ENCODE results near the gene SEMA4G.

The SEMA4G gene, protein sequence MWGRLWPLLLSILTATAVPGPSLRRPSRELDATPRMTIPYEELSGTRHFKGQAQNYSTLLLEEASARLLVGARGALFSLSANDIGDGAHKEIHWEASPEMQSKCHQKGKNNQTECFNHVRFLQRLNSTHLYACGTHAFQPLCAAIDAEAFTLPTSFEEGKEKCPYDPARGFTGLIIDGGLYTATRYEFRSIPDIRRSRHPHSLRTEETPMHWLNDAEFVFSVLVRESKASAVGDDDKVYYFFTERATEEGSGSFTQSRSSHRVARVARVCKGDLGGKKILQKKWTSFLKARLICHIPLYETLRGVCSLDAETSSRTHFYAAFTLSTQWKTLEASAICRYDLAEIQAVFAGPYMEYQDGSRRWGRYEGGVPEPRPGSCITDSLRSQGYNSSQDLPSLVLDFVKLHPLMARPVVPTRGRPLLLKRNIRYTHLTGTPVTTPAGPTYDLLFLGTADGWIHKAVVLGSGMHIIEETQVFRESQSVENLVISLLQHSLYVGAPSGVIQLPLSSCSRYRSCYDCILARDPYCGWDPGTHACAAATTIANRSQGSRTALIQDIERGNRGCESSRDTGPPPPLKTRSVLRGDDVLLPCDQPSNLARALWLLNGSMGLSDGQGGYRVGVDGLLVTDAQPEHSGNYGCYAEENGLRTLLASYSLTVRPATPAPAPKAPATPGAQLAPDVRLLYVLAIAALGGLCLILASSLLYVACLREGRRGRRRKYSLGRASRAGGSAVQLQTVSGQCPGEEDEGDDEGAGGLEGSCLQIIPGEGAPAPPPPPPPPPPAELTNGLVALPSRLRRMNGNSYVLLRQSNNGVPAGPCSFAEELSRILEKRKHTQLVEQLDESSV

DNA sequence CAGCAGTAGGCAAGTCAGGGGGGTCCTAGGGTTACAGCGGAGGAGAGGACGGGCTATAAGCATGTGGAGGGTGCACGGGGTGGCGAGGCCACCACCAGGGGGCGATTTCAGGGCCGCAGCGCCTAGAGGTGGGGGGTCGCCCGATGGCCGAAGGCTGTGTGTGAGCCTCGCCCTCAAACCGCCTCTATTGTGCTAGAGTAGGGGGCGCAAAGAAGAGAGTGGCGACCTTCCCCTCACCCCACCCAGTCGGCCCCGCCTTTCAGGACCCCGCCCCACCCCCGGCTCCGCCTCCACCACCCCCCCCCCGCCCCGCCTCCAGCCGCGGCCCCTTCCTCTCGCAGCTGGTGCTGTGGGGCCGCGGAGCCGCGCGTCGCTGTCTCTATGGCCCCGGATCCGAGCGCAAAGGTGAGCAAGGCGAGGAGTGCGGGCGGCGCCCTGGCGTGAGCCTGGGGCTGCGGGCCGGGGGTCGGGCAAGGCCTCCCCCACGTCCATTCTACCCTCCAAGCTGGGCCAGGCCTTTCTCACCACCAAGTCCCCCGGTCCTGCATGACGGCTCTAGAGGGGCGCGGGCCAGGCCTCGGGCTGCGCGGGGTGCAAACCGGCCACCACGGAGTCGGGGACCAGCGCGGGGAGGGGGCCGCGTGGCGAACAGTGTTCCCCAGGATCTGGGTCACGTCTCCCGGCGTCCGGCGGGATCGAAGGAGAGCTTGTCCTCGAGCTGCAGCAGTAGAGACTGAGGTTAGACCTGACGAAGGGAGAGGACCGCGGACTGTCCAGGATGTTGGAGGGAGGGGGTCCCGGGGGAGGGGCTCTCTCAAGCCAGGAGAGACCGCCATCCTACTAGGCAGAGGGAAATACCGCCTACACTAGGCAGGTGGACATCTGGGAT, at the start of gene SEMA4G:
TSS of gene SEMA4G (plus strand) at position 318 of the 889 bp plus-strand sequence. CDS start 3,409 bp downstream, outside the sequence.
- Histone ChIP-seq H3K27me3 (ENCODE audit: control insufficient read depth in 1 of 2, insufficient read depth in 2 of 2, low read length in 2 of 2) (no peaks in the 10 kb centered on the region), H3K9ac (ENCODE audit: low read depth in 1 of 2, low read length in 2 of 2) (peak within 1 kb of the TSS; percentile 82 to 89), H3K27ac (ENCODE audit: low read depth, low read length) (peak within 1 kb of the TSS; percentile 69)

DNA sequence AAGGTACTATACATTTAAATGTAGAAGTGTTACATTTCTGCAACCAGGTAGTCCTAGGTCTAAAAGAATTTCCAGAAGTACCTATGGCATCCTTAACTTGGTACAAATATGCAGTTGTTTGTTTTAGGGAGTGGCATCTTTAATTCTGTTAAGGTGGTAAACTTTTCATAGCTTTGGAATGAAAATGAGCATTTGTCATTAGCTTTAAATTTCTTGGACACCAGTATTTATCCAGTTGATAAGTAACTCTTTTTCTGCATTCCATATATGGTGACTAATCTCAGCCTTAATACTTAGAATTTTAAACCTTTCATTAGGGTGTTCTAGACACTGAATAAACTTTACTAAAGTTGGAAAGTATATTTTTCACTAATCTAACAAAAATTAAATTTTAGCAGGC, 45.7 kb upstream of the SEMA4G start:
- Histone ChIP-seq H3K9me3 (ENCODE audit: control insufficient read depth in 1 of 2, low read length in 2 of 2) (no peaks in the 10 kb centered on the region), H3K27me3 (ENCODE audit: control insufficient read depth in 1 of 2, insufficient read depth in 2 of 2, low read length in 2 of 2) (no peaks in the 10 kb centered on the region), H3K36me3 (ENCODE audit: control insufficient read depth in 1 of 2, insufficient read depth in 2 of 2, low read length in 2 of 2) (peaks cover 36 to 65% of the 10 kb centered on the region in 2 donors), H3K9ac (ENCODE audit: low read depth in 1 of 2, low read length in 2 of 2) (no peak overlapping the region), H3K4me3 (ENCODE audit: low read depth in 1 of 2, low read length in 2 of 2) (no peak overlapping the region), H3K4me1 (ENCODE audit: control insufficient read depth in 1 of 2, insufficient read depth in 2 of 2, low read length in 2 of 2) (no peaks in the 10 kb centered on the region), H3K27ac (ENCODE audit: low read depth, low read length) (no peak overlapping the region)

More for the DNA sequence above, at the start of gene SEMA4G:
- Histone ChIP-seq H3K4me1 (ENCODE audit: control insufficient read depth in 1 of 2, insufficient read depth in 2 of 2, low read length in 2 of 2) (peaks cover 29 to 35% of the 10 kb centered on the region in 2 donors), H3K36me3 (ENCODE audit: control insufficient read depth in 1 of 2, insufficient read depth in 2 of 2, low read length in 2 of 2) (peaks cover 16 to 34% of the 10 kb centered on the region in 2 donors), H3K4me3 (ENCODE audit: low read depth in 1 of 2, low read length in 2 of 2) (peak within 1 kb of the TSS; percentile 79 to 84), H3K9me3 (ENCODE audit: control insufficient read depth in 1 of 2, low read length in 2 of 2) (no peaks in the 10 kb centered on the region)

DNA sequence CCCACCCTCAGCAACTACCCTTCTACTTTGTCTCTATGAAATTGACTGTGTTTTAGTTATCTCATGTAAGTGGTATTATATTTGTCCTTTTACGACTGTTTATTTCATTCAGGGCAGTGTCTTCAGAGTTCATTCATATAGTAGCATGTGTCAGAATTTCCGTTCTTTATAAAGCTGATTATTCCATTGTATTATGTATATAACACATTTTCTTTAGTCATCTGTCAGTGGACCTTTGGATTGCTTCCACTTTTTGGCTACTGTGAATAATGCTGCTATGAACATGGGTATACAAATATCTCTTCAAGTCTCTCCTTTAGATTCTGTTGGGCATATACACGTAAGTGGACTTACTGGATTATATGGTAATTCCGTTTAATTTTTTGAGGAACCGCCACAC, 42.0 kb upstream of the SEMA4G start:
- H3K36me3 ChIP-seq (ENCODE audit: control insufficient read depth in 1 of 2, insufficient read depth in 2 of 2, low read length in 2 of 2), result peaks cover 40 to 73% of the 10 kb centered on the region in 2 donors
- H3K4me1 ChIP-seq (ENCODE audit: control insufficient read depth in 1 of 2, insufficient read depth in 2 of 2, low read length in 2 of 2), result no peaks in the 10 kb centered on the region
- no peaks in the 10 kb centered on the region for H3K9me3 ChIP-seq (ENCODE audit: control insufficient read depth in 1 of 2, low read length in 2 of 2)
- H3K27ac ChIP-seq (ENCODE audit: low read depth, low read length), result no peak overlapping the region
- no peak overlapping the region for H3K4me3 ChIP-seq (ENCODE audit: low read depth in 1 of 2, low read length in 2 of 2)
- H3K9ac ChIP-seq (ENCODE audit: low read depth in 1 of 2, low read length in 2 of 2), result no peak overlapping the region
- no peaks in the 10 kb centered on the region for H3K27me3 ChIP-seq (ENCODE audit: control insufficient read depth in 1 of 2, insufficient read depth in 2 of 2, low read length in 2 of 2)

GRCh38 chr10:100928039-100928438, 41.3 kb upstream of the SEMA4G start:
- Histone ChIP-seq H3K27me3 (ENCODE audit: control insufficient read depth in 1 of 2, insufficient read depth in 2 of 2, low read length in 2 of 2) (no peaks in the 10 kb centered on the region), H3K9ac (ENCODE audit: low read depth in 1 of 2, low read length in 2 of 2) (no peak overlapping the region), H3K4me1 (ENCODE audit: control insufficient read depth in 1 of 2, insufficient read depth in 2 of 2, low read length in 2 of 2) (no peaks in the 10 kb centered on the region), H3K36me3 (ENCODE audit: control insufficient read depth in 1 of 2, insufficient read depth in 2 of 2, low read length in 2 of 2) (peaks cover 43 to 81% of the 10 kb centered on the region in 2 donors), H3K9me3 (ENCODE audit: control insufficient read depth in 1 of 2, low read length in 2 of 2) (no peaks in the 10 kb centered on the region), H3K4me3 (ENCODE audit: low read depth in 1 of 2, low read length in 2 of 2) (no peak overlapping the region), H3K27ac (ENCODE audit: low read depth, low read length) (no peak overlapping the region)

DNA sequence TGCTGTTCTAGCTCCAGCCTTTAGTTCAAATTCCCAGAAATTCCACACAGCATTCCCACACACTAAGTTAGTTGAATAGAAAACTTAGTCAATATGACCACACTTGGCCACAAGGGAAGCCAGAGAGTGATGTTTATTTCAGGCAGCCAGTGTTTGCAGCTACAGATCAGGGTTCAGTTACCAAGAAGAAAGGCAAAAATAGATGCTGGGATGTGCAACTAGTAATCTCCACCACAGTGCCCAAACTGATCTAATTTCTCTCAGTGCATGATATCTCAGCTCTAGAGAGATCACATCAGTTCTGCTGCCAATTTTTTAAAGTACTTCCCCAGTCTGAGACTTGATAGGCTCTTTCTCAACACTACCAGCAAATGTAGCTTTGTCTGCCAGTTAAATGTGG, 38.9 kb upstream of the SEMA4G start:
- no peak overlapping the region for H3K4me3 ChIP-seq (ENCODE audit: low read depth in 1 of 2, low read length in 2 of 2)
- no peaks in the 10 kb centered on the region for H3K4me1 ChIP-seq (ENCODE audit: control insufficient read depth in 1 of 2, insufficient read depth in 2 of 2, low read length in 2 of 2)

GRCh38 chr10:100934084-100934659, 35.1 kb upstream of the SEMA4G start:
- Histone ChIP-seq H3K9ac (ENCODE audit: low read depth in 1 of 2, low read length in 2 of 2) (no peak overlapping the region), H3K4me3 (ENCODE audit: low read depth in 1 of 2, low read length in 2 of 2) (no peak overlapping the region), H3K27me3 (ENCODE audit: control insufficient read depth in 1 of 2, insufficient read depth in 2 of 2, low read length in 2 of 2) (no peaks in the 10 kb centered on the region), H3K27ac (ENCODE audit: low read depth, low read length) (no peak overlapping the region), H3K9me3 (ENCODE audit: control insufficient read depth in 1 of 2, low read length in 2 of 2) (no peaks in the 10 kb centered on the region), H3K4me1 (ENCODE audit: control insufficient read depth in 1 of 2, insufficient read depth in 2 of 2, low read length in 2 of 2) (no peaks in the 10 kb centered on the region), H3K36me3 (ENCODE audit: control insufficient read depth in 1 of 2, insufficient read depth in 2 of 2, low read length in 2 of 2) (peaks cover 27 to 69% of the 10 kb centered on the region in 2 donors)

More for the DNA sequence above, 38.9 kb upstream of the SEMA4G start:
- H3K9ac ChIP-seq (ENCODE audit: low read depth in 1 of 2, low read length in 2 of 2), result no peak overlapping the region
- no peak overlapping the region for H3K27ac ChIP-seq (ENCODE audit: low read depth, low read length)
- no peaks in the 10 kb centered on the region for H3K27me3 ChIP-seq (ENCODE audit: control insufficient read depth in 1 of 2, insufficient read depth in 2 of 2, low read length in 2 of 2)
- H3K9me3 ChIP-seq (ENCODE audit: control insufficient read depth in 1 of 2, low read length in 2 of 2), result no peaks in the 10 kb centered on the region
- peaks cover 26 to 69% of the 10 kb centered on the region in 2 donors for H3K36me3 ChIP-seq (ENCODE audit: control insufficient read depth in 1 of 2, insufficient read depth in 2 of 2, low read length in 2 of 2)

DNA sequence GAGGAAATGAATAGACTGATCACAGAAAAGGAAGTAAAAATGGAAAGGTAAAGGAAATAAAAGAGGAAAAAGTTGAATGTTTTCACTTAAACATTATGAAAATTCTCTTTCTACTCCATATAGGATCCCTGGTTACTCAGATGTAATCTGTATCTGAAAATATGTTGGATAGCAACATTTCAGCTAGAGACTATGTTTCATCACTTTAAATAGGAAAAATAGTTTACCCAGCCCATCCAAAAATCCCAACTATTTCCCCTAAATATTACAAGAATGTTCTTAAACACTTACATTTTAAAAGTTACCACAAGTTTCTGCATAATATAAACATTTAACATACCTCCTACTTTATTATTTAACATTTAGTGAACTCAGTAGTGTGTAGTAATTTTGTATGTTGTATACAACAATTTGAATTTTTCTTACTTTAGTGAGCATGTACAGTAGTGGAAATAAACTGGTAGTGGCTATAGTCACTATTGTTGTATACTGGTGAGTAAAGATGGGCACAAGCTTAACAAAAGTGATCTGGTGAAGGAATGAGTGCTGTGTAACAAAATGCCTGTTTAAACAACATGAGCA, 29.4 kb upstream of the SEMA4G start:
- no peak overlapping the region for H3K4me3 ChIP-seq (ENCODE audit: low read depth in 1 of 2, low read length in 2 of 2)
- no peaks in the 10 kb centered on the region for H3K27me3 ChIP-seq (ENCODE audit: control insufficient read depth in 1 of 2, insufficient read depth in 2 of 2, low read length in 2 of 2)
- H3K36me3 ChIP-seq (ENCODE audit: control insufficient read depth in 1 of 2, insufficient read depth in 2 of 2, low read length in 2 of 2), result peaks cover 25 to 61% of the 10 kb centered on the region in 2 donors
- H3K27ac ChIP-seq (ENCODE audit: low read depth, low read length), result no peak overlapping the region
- H3K9me3 ChIP-seq (ENCODE audit: control insufficient read depth in 1 of 2, low read length in 2 of 2), result no peaks in the 10 kb centered on the region
- no peaks in the 10 kb centered on the region for H3K4me1 ChIP-seq (ENCODE audit: control insufficient read depth in 1 of 2, insufficient read depth in 2 of 2, low read length in 2 of 2)
- H3K9ac ChIP-seq (ENCODE audit: low read depth in 1 of 2, low read length in 2 of 2), result no peak overlapping the region

DNA sequence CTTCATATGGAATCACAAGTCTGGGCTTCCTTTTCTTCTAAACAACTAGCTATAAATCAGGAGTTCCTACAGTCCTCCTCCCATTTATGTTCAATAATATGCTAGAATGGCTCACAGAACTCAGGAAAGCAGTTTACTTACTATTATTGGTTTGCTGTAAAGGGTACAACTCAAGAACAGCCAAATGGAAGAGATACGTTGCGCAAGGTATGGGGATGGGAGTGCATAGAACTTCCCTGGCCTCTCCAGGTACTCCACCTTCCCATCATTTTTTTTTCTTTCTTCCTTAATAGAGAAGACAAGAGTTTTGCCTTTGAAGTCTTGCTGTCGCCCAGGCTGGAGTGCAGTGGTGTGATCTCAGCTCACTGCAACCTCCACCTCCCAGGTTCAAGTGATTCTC, 27.1 kb upstream of the SEMA4G start:
- Histone ChIP-seq H3K4me1 (ENCODE audit: control insufficient read depth in 1 of 2, insufficient read depth in 2 of 2, low read length in 2 of 2) (no peaks in the 10 kb centered on the region), H3K27ac (ENCODE audit: low read depth, low read length) (no peak overlapping the region), H3K9me3 (ENCODE audit: control insufficient read depth in 1 of 2, low read length in 2 of 2) (no peaks in the 10 kb centered on the region), H3K36me3 (ENCODE audit: control insufficient read depth in 1 of 2, insufficient read depth in 2 of 2, low read length in 2 of 2) (peaks cover 34 to 75% of the 10 kb centered on the region in 2 donors), H3K27me3 (ENCODE audit: control insufficient read depth in 1 of 2, insufficient read depth in 2 of 2, low read length in 2 of 2) (no peaks in the 10 kb centered on the region), H3K9ac (ENCODE audit: low read depth in 1 of 2, low read length in 2 of 2) (no peak overlapping the region), H3K4me3 (ENCODE audit: low read depth in 1 of 2, low read length in 2 of 2) (no peak overlapping the region)

DNA sequence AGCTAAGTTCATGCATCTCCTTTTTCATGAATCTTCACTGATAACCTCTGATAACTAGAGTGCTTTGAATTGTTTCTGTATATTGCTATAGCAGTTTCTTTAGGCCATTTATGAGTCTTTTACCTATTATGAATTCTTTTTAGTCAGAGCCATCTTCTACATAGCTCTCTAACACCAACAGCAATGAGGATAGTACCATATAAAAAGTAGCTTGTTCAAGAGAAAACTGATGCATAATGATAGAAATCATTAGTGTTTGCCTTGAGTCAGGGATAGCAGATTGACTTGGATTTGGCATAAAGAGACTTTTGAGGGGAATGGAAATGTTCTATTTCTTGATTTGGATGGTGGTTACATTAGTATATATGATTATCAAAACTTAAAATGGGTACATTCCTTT, 25.8 kb upstream of the SEMA4G start:
- Histone ChIP-seq H3K9ac (ENCODE audit: low read depth in 1 of 2, low read length in 2 of 2) (no peak overlapping the region), H3K4me3 (ENCODE audit: low read depth in 1 of 2, low read length in 2 of 2) (no peak overlapping the region), H3K27me3 (ENCODE audit: control insufficient read depth in 1 of 2, insufficient read depth in 2 of 2, low read length in 2 of 2) (no peaks in the 10 kb centered on the region), H3K27ac (ENCODE audit: low read depth, low read length) (no peak overlapping the region), H3K36me3 (ENCODE audit: control insufficient read depth in 1 of 2, insufficient read depth in 2 of 2, low read length in 2 of 2) (peaks cover 26 to 71% of the 10 kb centered on the region in 2 donors), H3K9me3 (ENCODE audit: control insufficient read depth in 1 of 2, low read length in 2 of 2) (no peaks in the 10 kb centered on the region), H3K4me1 (ENCODE audit: control insufficient read depth in 1 of 2, insufficient read depth in 2 of 2, low read length in 2 of 2) (no peaks in the 10 kb centered on the region)
